GM19099 (cell line): Measurements from ENCODE around the gene FALEC.

ENCODE experiments used
- POLR2A ChIP-seq: IDR thresholded peaks from 3 replicates; pipeline ENCODE4 v1.6.1; 2011; ENCODE audit warnings: low read depth; ENCODE audit not compliant: insufficient read length; ENCODE audit errors: extremely low read depth

The FALEC gene

DNA sequence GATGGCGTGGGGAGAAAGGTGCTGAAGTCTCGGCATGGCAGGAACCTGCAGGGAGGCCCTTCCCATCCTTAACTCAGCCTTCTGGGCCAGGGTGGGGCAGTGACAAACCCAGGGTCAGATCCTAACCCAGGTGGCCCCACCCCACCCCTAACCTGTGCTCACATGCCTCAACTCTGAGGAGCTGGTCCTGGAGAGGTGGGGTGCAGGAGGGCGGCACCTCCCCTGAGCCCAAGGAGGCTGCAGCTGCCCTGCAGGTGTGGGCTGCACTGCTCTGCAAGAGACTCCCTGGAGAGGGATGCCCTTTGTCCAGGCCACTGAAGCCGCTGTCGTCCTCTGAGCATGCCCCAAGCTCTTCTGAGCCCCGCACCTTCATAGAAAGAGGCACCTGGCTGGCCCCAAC lies 18.4 kb downstream of the FALEC start:
- no peak for TF ChIP-seq POLR2A

DNA sequence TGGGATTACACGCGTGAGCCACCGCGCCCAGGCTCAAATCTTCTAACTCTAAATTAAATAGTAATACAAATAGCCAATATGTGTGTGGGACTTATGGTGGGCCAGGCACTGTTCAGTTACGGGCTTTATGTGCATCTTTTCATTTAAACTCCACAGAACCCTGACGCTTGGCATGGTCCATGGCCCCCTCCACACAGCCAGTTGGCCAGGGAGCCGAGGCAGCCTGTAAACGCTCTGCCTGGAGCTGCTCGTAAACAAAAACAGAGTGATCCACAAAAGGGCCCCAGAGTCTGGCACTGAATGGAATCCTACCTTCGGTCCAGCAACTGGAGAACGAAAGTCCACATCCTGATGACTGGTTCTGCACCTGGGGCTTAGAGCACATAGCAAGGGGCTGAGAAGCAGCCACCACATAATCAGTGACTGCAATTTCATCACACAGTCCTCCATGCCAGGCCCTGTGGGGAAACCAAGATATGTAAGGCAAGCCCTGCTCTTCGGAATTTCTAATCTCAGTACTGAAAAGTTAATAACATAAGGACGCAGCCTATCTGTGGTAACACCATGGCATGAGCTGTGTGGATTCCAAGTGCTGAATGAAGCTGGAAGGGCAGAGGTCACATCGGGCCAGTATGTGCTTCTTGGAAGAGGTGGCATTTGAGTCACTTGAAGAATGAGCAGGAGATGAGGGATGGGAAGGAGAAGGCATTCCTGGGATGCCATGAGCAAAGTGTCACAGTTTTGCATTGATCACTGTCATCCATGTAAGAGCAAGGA lies 20.1 kb downstream of the FALEC start:
- TF ChIP-seq POLR2A = no peak

DNA sequence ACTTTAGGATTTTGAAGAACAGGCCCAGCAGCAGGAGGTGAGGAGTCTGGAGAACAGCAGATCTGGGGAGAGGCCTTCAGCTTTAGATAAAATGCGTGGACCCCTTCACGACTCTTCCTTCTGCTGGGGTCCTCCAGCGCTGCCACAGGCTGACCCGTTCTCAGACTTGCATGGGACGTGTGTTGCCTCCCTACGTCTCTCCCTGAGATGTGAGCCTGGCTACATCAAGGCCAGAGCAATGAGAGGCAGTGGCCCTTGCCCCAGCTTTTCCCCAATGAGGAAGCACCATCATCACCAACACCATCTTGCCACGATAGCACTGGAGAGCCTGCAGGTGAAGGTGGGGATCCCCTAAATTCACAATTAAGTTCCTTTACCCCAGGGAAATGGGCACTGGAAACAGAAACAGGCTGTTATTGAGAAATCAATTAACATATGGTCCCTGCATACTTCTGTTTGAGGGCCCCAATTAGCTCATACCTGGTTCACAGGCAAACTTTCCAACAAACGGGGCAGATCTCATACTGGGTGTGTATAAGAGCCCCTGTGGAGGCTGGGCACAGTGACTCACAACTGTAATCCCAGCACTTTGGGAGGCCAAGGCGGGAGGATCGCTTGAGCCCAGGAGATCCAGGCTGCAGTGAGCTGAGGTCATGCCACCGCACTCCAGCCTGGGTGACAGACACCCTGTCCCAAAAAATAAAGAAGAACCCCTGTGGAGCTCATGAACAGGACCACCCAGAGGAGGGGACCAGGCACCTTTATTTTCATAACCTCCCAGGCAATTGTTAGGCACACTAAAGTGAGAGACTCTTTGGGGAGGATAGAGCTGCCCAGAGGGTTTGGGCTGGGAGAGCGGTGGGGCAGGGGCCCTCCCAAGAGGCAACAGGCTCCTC lies 21.5 kb downstream of the FALEC start:
- no peak for TF ChIP-seq POLR2A

DNA sequence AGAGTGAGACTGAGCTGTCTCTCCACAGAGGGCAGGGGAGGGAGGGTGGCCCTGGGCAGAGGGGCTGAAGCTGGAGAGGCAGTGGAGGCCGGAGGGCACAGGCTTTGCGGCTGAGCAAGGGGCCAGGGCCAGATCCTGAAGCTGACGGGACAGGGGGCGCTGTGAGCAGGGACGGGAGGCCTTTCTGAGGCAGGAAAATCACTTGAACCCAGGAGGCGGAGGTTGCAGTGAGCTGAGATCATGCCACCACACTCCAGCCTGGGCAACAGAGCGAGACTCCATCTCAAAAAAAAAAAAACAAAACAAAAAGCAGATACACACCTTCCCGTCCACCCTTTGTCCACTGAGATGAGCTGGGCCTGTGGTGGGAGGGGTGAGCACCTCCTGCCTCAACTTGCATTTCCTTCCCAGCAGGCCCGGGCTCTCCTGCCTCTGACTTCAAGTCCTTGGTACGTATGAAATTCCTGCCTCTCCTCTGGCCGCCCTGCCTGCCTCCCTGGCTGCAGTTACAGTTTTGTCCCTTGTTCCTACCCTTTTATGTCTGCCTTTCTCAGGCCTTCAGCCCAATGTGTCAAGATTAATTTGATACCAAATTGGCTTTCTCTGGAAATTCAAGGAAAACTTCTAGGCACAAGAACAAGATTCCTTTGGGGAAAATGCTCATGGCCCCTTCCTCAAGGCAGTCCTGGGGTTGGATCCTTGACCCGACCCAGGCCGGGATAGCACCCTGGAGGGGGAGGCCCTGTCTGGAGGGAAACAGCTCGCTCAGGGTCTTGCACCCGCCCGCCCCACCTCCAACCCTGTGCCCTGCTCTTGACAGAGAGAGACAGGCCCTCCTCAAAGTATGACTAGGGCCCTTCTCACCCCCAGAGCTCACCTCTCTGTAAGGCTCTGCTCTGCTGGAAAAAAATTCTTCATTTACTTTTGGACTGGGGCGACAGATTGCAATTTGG lies 22.5 kb downstream of the FALEC start:
- no peak for TF ChIP-seq POLR2A

DNA sequence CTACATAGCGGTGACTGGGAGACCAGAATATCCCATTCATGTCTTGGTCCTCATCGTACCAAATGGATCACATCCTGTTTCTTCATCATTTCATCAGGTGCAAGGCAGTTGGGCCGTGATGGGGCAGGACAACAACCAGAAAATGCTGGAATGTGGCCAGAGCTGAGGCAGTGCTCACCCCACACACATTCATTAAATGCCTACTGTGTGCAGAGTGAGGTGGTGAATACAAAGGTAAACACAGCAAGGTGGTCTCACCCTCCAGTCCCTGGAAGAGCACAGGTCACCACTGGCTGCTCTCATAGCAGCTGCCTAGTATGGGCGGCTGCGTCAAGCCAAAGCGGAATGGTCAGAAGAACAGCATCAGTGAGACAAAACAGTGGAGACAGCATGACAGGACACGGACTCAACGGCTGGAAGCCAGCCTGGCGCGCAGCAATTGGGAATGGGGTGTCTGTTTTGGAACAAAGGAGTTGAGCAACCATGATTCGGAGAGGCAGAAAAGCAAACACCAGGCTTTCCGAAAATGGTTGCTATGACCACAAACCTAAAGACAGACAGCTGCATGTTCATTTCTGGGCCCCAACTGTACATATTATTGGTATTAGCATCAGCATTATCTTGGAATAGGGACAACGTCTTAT lies 28.1 kb downstream of the FALEC start:
- TF ChIP-seq POLR2A = no peak

DNA sequence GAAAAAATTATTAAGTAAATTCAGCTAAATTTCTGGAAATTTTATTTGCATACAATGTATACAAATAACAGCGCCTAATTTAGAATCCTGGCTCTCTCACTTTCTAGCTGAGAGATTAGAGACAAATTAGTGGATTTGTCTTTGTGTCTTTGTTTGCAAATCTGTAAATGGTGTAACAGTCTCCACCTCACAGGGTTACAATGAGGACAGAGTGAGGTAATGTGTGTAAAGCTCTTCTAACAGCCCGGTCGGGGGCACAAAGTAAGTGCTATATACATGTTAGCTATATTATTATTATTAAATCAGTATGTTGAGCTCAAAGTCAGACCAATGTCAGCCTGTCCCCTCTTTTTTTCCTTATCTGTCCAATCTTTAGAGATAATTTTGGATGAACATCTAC lies 28.7 kb downstream of the FALEC start:
- TF ChIP-seq POLR2A = no peak

DNA sequence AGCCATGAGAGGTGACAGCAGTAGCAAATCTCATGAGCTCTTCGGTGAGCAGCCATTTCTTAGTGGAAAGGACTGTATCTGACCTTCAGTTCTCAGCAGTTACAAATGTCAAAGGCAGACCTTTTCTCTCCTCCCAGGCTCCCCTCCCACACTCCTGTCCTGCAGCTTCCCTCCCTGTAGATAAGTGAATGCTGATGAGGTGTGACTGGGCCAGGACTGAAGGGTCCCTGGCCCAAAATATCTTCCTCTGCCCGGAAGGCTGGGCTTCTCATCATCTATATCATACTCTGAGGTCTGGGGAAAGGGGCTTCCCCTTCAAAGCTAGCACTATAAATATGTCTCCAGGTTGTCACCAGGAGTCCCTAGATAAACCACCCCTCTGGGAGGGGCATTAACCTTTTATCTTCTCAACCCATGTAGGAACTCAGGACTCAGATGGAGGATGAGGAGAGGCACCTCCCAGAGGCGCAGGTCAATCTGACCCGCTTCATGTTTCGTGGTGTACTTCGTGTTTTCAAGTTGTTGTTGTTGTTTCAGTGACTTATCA lies 30.0 kb downstream of the FALEC start:
- no peak for TF ChIP-seq POLR2A

DNA sequence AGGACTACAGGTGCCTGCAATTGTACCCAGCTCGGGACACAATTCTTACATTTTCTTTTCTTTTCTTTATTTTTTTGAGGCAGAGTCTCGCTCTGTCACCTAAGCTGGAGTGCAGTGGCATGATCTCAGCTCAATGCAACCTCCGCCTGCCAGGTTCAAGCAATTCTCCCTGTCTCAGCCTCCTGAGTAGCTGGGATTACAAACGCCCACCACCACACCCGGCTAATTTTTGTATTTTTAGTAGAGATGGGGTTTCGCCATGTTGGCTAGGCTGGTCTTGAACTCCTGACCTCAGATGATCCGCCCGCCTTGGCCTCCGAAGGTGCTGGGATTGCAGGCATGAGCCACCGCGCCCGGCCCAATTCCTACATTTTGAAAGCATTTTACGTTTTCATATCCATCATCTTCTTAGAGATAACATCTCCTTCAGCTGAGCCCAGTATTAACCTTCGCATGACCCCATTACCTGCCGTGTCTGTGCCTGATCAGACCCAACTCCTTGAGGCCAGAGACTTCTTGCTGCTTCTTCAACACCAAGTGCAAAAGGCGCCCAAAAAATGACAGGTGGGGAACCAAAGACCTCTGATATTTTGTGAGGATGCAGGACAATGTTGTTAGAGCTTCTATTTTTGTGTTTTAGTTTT lies 30.9 kb downstream of the FALEC start:
- TF ChIP-seq POLR2A = no peak

DNA sequence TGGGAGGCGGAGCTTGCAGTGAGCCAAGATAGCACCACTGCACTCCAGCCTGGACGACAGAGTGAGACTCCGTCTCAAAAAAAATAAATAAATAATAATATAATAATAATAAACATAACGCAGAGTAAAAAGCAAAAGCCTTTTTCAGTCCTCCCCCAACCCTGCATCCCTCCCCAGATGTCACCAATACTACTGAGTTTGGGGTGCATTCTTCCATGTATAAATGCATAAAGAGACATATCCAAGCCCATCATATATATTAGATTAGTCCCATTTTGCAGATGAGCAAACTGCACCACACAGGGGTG lies 32.7 kb downstream of the FALEC start:
- no peak for TF ChIP-seq POLR2A

DNA sequence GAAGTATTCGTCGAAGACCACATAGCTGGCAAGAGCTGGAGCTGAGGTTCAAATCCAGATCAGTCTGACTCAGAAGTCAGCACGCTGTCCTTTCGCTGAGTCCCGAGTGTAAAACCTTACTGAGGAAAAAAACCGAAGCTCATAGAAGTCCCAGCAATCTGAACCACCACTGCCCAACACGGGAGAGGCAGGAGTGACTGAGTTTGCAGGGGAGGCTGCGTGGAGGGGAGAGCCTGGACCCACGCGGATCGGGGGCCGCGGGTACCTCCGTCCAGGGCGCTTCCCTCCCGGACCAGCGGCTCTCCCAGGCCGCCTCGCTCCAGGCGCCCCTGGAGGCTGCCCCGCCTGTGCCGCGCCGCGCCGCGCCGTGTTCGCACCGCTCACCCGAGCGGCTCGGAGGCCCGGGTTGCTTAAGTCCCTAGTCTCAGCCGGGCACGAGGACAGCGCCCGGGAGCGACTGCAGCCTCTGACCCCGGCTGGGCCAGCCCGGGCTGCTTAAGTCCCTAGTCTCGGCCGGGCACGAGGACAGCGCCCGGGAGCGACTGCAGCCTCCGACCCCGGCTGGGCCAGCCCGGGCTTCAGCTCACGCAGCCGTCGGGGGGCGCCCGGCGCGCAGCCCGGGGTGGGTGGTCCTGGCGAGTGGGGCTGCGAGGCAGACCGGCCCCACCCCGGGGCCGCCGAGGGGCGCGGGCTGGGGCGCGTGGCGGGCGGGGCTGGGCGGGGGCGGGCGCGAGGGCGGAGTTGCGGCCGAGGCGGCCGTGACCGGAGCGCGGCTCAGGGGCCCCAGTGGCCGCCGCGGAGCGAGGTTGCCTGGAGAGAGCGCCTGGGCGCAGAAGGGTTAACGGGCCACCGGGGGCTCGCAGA lies 33.3 kb downstream of the FALEC start, which contains the start of gene ADAMTSL4:
TSS of gene ADAMTSL4 (plus strand) at position 777 of the 864 bp plus-strand sequence. CDS start 2,881 bp downstream, outside the sequence.
- no peak for TF ChIP-seq POLR2A

DNA sequence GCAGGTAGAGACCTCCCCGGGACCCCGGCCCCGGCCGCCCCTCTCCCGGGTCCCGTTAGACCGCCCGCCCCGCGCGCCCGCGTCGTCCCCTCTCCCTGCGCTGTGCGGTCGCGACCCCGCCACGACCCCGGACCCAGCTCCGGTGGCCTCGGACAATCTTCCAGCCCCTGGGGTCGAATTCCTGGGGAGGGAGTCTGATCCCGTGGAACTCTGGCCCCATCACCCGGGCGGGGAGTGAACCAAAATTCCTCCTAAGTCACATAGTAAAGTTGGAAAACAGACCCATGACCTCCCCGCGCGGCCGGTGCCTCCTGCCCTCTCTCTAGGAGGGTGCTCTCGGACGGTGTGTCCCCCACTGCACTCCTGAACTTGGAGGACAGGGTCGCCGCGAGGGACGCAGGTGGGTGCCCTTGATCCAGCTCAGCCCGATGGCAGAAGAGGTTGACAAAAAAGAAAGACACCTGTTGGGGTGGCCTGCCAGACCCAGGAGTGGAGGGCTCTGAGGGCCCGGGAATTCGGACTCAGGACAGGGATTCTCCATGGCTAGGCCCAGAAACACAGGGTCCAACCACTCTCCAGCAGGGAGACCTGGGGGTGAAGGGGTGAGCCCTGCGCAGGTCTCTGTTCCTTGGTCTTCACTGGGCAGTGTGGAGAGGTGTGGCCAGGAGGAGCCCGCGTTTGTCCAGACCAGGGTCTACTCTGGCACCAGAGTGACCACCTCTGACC lies 34.1 kb downstream of the FALEC start:
- no peak for TF ChIP-seq POLR2A
